Fibroblast of the aortic adventitia (primary cell): ENCODE data around the gene RAB8B. TPM values are rescaled to one million over a fixed set of nuclear protein-coding genes. Genes with fewer than 3 reads are reported as not detected.
A peak's percentile ranks its signal among the peaks of the same experiment; 100 is the strongest.

Source experiments
- DNase-seq: peaks from one replicate; pipeline ENCODE4 v3.0.0-alpha.2; 2010; ENCODE audit warnings: low read depth
- H3K4me3 ChIP-seq: 2 replicates; pipeline ENCODE4 v1.5.1; 2011; ENCODE audit warnings: low read depth, mild to moderate bottlenecking, control low read depth, low read length, moderate library complexity
- CTCF ChIP-seq: IDR thresholded peaks from 2 replicates; pipeline ENCODE4 v1.5.1; 2011; ENCODE audit warnings: mild to moderate bottlenecking, low read length, control low read depth, inconsistent platforms; ENCODE audit not compliant: insufficient read depth
- total RNA-seq: library from RNA; depleted of rRNA; stranded (reverse); fragments of >200 nt; gene quantifications from 2 replicates; pipeline ENCODE4 v1.2.3, GENCODE V29; 2012; ENCODE audit warnings: low replicate concordance

Gene RAB8B
- total RNA-seq, 1 donor = 84.1 TPM

GRCh38 chr15:63165166-63165859, 24.1 kb upstream of the RAB8B start:
- DNase-seq = no peak
- H3K4me3 ChIP-seq = no peak overlapping the region
- no peak for TF ChIP-seq CTCF

- no peak for DNase-seq
- peak; percentile 16 for TF ChIP-seq CTCF
- H3K4me3 ChIP-seq = no peak overlapping the region
Measured at GRCh38 chr15:63166219-63166618, 23.2 kb upstream of the RAB8B start.

DNA sequence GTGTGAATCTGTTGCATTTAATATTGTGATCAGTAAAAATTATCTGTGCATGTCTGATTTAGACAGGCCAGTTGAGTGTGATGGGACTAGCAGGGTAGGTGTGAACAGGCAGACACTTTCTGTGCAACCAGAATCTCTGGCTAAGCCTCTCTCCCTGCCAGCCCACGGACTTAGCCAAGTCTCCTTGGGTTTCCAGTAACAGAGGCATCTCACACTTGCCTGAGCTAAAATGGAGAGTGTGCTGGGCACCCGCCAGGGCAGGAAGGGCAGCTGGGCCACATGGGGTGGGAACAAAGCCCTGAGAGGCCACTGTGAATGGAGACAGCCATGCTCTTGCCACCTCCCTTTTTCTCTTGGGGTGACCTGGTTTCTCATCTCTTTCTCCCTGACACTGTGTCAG, 19.6 kb upstream of the RAB8B start:
- TF ChIP-seq CTCF = no peak
- DNase-seq = no peak
- H3K4me3 ChIP-seq = no peak overlapping the region

DNA sequence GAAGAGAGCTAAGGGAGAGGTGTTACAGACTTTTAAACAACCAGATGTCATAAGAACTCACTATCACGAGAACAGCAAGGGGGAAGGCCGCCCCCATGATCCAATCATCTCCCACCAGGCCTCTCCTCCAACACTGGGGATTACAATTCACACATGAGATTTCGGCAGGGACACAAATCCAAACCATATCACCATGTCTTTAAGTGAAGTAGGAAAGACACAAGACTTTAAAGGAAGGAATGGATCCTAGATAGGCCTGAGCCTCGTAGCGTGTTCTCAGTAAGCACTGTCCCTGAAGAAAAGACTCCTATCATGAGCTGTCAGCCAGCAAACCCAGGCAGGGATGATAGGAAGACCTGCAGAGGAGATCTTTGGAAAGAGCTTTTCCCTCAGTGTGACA, 17.0 kb upstream of the RAB8B start:
- no peak for TF ChIP-seq CTCF
- DNase-seq = no peak
- H3K4me3 ChIP-seq = no peak overlapping the region

DNA sequence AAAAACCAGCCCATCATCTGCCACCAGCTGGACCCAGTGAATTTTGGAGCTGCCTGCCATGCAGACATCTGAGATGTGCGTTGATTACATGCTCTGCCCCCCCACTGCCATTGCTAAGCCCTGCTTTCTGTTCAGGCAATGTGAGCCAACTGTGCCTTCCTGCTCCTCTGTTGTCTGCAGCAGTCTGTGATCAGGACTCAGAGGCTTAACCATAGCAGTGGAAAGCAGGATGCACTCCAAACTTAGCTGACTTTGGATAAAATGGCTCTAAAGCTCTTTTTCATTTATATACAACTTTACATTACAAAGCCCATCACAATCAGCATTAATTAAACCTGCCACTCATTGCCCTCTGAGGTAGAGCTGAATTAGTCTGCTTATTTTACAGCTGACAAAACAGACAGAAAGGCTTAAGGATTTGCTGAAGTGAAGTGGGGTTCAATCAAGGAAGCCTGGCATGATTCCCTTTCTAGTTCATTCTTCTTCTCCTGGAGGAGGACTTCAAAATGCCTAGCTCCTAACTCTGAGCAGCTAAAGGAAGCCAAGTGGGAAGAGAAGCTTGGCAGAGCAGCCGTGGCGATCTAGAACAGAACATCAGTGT, 16.5 kb upstream of the RAB8B start:
- H3K4me3 ChIP-seq = no peak overlapping the region
- TF ChIP-seq CTCF = no peak
- peak; percentile 12 for DNase-seq

GRCh38 chr15:63176302-63176701, 13.1 kb upstream of the RAB8B start:
- H3K4me3 ChIP-seq = no peak overlapping the region
- DNase-seq = no peak
- TF ChIP-seq CTCF = no peak
